Ammon's horn (tissue), 1 donor: ENCODE data around the gene PCDHGC3.

Source experiments
- DNase-seq: peaks from one replicate; pipeline ENCODE4 v3.0.0-alpha.2; 2016; ENCODE audit warnings: low spot score

The PCDHGC3 gene

GRCh38 chr5:141485321-141486055, 9.7 kb downstream of the PCDHGC3 start:
- no peak for DNase-seq

- DNase-seq, result no peak
These were observed 10.3 kb downstream of the PCDHGC3 start for GRCh38 chr5:141486091-141486490.

GRCh38 chr5:141487131-141487530, 11.4 kb downstream of the PCDHGC3 start:
- no peak for DNase-seq

DNA sequence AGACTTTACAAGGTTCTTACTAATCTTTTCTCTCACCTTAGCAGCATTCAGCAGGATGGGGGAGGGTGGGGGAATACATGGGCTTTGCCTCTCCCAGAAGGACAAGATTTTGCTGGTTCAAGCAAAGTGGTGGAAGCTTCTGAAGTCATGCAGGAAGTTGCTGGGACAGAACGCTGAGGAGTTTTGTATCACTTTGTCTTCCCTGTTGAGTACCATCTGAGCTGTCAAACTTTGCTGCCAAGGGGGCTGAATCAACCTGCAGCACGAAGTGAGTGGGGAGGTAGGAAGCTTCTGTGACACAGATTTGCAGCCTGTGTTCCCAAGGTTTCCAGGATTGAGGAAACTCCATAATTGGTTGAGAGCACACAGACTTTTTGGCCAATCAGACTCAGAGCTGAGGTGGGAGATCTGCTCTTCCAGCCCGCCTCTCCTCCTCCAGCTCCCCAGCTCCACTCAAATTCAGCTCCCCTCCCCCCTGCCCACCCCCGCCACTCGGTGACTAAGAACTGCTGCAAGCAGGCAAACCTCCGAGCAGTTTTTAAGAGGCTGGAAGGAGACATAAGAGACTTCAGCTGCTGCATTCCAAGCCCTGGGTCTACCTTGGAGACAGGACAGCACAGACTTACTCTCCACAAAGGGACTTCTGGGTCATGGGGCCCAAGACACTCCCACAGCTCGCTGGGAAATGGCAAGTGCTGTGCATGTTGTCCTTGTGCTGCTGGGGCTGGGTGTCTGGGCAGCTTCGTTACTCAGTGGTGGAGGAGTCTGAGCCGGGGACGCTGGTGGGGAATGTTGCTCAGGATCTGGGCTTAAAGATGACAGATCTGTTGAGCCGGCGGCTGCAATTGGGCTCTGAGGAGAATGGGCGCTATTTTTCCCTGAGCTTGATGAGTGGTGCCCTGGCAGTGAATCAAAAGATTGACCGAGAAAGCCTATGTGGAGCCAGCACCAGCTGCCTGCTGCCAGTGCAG, 13.1 kb downstream of the PCDHGC3 start, which contains the start of gene PCDHGC5:
Gene PCDHGC5 (plus strand): TSS at position 491 of the 971 bp plus-strand sequence. CDS start 160 bp downstream, at position 651.
- DNase-seq, result peak; percentile 83

GRCh38 chr5:141489841-141490240, 14.1 kb downstream of the PCDHGC3 start:
- no peak for DNase-seq

GRCh38 chr5:141490271-141490670, 14.5 kb downstream of the PCDHGC3 start:
- no peak for DNase-seq

GRCh38 chr5:141490771-141491170, 15.0 kb downstream of the PCDHGC3 start:
- DNase-seq, result no peak

- DNase-seq, result no peak
These were observed 15.8 kb downstream of the PCDHGC3 start for GRCh38 chr5:141491323-141492167.

DNA sequence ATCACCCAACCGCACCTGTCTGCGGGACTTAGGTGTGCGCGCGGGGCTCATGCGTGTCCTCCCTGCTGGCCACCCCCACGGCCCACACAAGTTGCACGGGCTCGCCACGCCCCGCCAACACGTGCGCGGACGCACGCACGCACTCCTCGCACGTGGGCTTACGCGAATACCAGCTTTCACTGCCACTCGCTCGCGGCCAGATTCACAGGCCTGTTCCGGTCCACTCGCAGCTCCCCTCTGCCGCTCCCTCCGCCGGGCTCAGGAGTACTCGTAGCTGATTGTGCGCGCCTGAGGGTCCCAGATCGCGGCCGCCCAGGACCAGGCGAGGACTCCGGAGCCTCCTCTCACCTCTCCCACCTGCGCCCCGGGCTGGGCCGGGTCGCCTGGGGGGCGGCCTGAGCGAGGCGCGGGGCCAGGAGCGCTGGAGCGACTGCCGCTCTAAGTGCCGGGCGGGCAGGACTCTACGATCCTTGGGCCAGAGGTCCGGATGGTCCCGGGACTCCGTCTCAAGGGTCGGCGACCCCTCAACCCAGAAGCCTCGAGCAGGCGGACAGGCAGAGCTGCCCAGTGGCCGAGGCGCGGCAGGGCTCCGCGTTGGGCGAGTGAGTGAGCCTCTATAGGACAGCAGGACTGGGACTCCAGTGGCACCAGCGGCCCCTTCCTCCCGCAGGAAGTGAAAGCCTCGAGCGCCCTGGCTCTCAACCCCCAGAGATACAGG, 16.6 kb downstream of the PCDHGC3 start:
- DNase-seq, result no peak

DNA sequence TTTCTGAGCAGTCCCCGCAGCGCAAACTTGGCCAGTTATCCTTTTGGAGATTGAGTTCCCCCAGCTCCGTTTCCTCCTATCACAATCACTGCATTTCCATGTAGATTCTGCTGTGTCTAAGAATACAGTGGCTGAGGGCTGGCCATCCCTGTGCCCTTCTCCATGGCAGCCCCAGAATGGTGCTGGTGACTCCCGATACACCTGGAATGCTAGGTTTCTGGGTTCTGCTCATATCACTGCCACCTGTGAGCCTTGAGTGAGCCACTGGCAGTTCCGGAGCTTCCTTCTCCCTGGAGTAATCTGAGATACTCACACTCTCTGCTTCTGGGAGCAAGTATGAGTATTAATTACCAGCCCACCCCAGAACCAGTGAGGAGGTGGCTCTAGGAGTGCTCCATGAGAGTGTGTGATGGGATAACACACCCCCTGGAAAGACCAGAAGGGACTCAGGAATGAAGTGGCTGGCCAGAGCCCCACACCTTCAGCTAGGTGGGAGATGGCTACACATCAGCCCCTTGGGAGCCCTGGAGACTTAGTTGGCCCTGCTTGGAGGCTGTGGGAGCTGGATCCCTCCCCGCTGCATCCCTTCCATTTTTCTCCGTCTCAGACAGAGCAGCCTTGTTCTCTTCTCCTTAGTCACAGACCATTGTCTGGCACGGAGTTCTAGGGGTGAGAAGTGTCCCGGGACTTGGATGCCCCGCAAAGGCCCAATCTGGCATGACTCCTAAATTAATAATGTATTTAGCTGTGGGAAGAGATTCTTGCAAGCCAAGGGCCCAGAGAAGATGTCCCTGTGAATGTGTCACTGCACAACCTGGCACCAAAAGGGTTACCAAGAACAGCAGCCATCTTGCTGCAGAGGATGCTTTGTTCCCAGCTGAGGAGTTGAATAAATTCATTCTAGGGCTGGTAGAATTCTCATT, 18.0 kb downstream of the PCDHGC3 start:
- peak; percentile 77 for DNase-seq

- no peak for DNase-seq
These were observed 19.1 kb downstream of the PCDHGC3 start for GRCh38 chr5:141494761-141495452.

GRCh38 chr5:141495453-141495811, 19.7 kb downstream of the PCDHGC3 start:
- no peak for DNase-seq

GRCh38 chr5:141496038-141496437, 20.3 kb downstream of the PCDHGC3 start:
- no peak for DNase-seq

- DNase-seq, result no peak
These were observed 26.0 kb downstream of the PCDHGC3 start for GRCh38 chr5:141501761-141502160.

DNA sequence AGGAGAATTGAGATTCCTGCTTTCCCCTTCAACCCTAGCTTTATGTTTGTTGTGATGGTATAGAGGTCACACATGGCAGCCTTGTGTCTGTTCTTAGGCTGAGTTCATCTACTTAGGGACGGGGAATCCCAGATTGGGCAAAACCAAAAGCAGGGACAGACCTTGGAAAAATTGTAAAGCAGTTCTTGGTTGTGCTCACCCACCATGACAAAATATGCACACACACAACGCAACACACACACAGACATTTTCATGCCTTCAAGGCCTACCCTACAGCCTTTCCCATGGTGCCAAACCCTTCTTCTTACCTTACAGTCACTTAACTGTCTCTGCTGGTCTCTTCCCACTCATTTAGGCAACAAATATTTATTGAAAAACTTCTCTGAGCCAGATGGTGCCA, 27.9 kb downstream of the PCDHGC3 start:
- DNase-seq, result no peak

DNA sequence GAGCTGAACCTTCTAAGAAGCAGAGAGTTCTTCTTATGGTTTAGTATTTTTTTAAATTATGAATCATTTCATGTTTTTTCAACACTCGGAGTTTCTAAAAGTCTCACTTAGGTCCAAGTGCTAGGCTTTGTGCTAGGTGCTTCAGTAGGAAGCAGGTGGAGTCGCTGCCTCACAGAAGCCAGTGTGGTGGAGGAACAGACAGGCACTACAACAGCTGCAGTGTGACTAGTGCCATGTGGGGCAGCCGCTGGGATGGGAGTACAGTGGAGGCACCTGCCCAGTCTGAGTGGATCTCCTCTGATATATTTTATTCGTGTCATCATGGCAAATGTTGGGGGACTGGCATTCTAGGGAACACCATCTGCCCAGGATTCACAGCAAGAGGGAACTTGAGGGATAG, 28.4 kb downstream of the PCDHGC3 start:
- DNase-seq, result no peak

- DNase-seq, result no peak
These were observed 30.8 kb downstream of the PCDHGC3 start for GRCh38 chr5:141506381-141507155.

GRCh38 chr5:141507387-141508091, 31.8 kb downstream of the PCDHGC3 start:
- DNase-seq, result no peak
